Measurements from ENCODE around the gene RHOBTB3. TPM values are rescaled to one million over a fixed set of nuclear protein-coding genes. Genes with fewer than 3 reads are reported as not detected.

RHOBTB3 gene
- total and polyA plus RNA-seq, 11 donors: 24.3 to 116 (median 82.1) TPM

DNA sequence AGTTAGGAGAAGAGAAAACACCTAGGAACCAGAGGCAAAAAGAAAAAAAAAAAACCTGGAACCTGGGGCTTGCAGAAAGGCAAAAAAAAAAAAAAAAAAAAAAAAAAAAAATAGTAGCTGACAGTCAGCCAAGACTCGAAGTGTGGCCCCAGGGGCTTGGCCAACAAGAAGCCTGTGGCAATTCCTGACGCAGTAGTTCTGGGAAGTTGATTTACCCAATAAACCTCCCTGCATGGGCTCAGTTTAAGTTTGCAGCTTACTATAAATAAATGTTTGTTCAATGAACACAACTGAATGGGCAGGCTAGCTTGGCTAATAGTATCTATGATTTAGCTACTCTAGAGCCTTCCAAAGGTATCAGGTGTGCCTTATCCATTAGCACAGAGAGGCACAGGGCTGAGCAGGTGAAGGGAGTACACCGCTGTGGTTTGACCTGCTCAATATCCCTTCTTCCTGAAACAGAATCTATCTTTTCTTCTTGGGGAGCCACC, 112.6 kb downstream of the RHOBTB3 start:
- Histone ChIP-seq H3K9me3 (no peaks in the 10 kb centered on the region), H3K27ac (peak overlapping the region in 5 of 12 donors; percentile 28 to 88 (median 50)), H3K4me1 (peaks cover 0 to 57% (median 12%) of the 10 kb centered on the region in 12 donors), H3K4me3 (no peak overlapping the region), H3K27me3 (no peaks in the 10 kb centered on the region), H3K36me3 (no peaks in the 10 kb centered on the region)
- DNase-seq: no peak
- peak in 2 of 4 donors; percentile 26 to 32 for ATAC-seq
- WGBS, 4 donors: 50 to 57% (median 55%) methylated on average over 3 of the region's 3 CpGs
- intact Hi-C loops (cut with DNase I): loop anchor here in 7 of 10 donors (1.0 to 10.0 kb wide), 6 partner anchors 55 to 289 kb away; partner anchors contain the start of genes ARSK (in 3 of the 7), SKIC3 (in 3 of the 7) and RFESD (in 1 of the 7)
- TF ChIP-seq, protein P1, sequence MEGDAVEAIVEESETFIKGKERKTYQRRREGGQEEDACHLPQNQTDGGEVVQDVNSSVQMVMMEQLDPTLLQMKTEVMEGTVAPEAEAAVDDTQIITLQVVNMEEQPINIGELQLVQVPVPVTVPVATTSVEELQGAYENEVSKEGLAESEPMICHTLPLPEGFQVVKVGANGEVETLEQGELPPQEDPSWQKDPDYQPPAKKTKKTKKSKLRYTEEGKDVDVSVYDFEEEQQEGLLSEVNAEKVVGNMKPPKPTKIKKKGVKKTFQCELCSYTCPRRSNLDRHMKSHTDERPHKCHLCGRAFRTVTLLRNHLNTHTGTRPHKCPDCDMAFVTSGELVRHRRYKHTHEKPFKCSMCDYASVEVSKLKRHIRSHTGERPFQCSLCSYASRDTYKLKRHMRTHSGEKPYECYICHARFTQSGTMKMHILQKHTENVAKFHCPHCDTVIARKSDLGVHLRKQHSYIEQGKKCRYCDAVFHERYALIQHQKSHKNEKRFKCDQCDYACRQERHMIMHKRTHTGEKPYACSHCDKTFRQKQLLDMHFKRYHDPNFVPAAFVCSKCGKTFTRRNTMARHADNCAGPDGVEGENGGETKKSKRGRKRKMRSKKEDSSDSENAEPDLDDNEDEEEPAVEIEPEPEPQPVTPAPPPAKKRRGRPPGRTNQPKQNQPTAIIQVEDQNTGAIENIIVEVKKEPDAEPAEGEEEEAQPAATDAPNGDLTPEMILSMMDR (IDR thresholded peaks at IDR 0.05): no peak
- TF ChIP-seq POLR2A (IDR thresholded peaks at IDR 0.05): no peak

DNA sequence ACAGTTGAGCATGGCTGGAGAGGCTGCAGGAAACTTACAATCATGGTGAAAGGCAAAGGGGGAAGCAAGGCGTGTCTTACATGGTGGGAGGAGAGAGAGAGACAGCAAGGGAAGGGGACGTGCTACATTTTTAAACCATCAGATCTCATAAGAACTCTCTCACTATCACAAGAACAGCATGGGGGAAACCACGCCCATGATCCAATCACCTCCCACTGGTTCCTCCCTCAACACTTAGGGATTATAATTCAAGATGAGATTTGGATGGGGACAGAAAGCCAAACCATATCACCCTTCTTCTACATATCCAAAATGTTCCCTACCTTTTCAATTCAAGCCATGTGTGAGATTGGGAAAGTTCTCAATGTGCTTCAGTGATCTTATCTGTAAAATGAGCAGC, 114.3 kb downstream of the RHOBTB3 start:
- no peak overlapping the region for H3K27ac ChIP-seq
- ATAC-seq: no peak
- no peak for DNase-seq
- H3K4me3 ChIP-seq: no peak overlapping the region
- no peaks in the 10 kb centered on the region for H3K36me3 ChIP-seq
- peaks cover 0 to 41% (median 12%) of the 10 kb centered on the region in 12 donors for H3K4me1 ChIP-seq
- intact Hi-C loops (cut with DNase I): loop anchor here in 9 of 10 donors (2.0 to 10.0 kb wide), 6 partner anchors 65 to 291 kb away; partner anchors contain the start of genes ARSK (in 3 of the 9), SKIC3 (in 3 of the 9), RFESD (in 1 of the 9) and RHOBTB3 (in 1 of the 9)
- WGBS, 4 donors: 64 to 83% (median 69%) methylated on average over 3 of the region's 3 CpGs
- no peaks in the 10 kb centered on the region for H3K9me3 ChIP-seq
- no peaks in the 10 kb centered on the region for H3K27me3 ChIP-seq
- TF ChIP-seq, protein P1 (IDR thresholded peaks at IDR 0.05): no peak
- TF ChIP-seq POLR2A (IDR thresholded peaks at IDR 0.05): no peak

Other genes starting within 250 kb of the RHOBTB3 start
- gene SKIC3, start 176.4 kb upstream of the RHOBTB3 start, total RNA-seq: 10 to 100 TPM; 40.3 to 80.2 (median 68.9) TPM
- 10 to 100 TPM; 12.9 to 27.9 TPM for gene SKIC3, start 176.4 kb upstream of the RHOBTB3 start, polyA plus RNA-seq
- 1 to 10 TPM; 2.3 to 5.7 (median 3.5) TPM for gene ARSK, start 176.2 kb upstream of the RHOBTB3 start, total RNA-seq
- gene ARSK, start 176.2 kb upstream of the RHOBTB3 start, polyA plus RNA-seq: 1 to 10 TPM; 1.8 to 4.4 TPM
- gene GPR150, start 111.2 kb upstream of the RHOBTB3 start, total RNA-seq: under 1 TPM in 3 of 9 donors, not detected in 6; 0.13 to 0.25 (median 0.17) TPM
- under 1 TPM; 0.04 to 0.11 TPM for gene GPR150, start 111.2 kb upstream of the RHOBTB3 start, polyA plus RNA-seq
- gene RFESD, start 84.6 kb upstream of the RHOBTB3 start, total RNA-seq: 1 to 10 TPM; 1.3 to 4.6 (median 3.5) TPM
- gene RFESD, start 84.6 kb upstream of the RHOBTB3 start, polyA plus RNA-seq: 1 to 10 TPM; 2.3 to 5.0 TPM
- under 1 TPM in 2 of 9 donors, not detected in 7; 0.79 to 0.99 TPM for gene SPATA9, start 48.3 kb upstream of the RHOBTB3 start, total RNA-seq
- gene SPATA9, start 48.3 kb upstream of the RHOBTB3 start, polyA plus RNA-seq: under 1 TPM; 0.17 to 0.27 TPM
- 100 to 1,000 TPM in 6 of 9 donors, 10 to 100 TPM in 3; 69.7 to 293 (median 114) TPM for gene GLRX, start 91.4 kb downstream of the RHOBTB3 start, total RNA-seq
- 100 to 1,000 TPM; 126 to 143 TPM for gene GLRX, start 91.4 kb downstream of the RHOBTB3 start, polyA plus RNA-seq
- 10 to 100 TPM; 15.4 to 74.5 (median 31.1) TPM for gene ELL2, start 230.5 kb downstream of the RHOBTB3 start, total RNA-seq
- gene ELL2, start 230.5 kb downstream of the RHOBTB3 start, polyA plus RNA-seq: 10 to 100 TPM in 1 of 2 donors, 1 to 10 TPM in 1; 6.7 to 68.2 TPM